Femur (tissue), 1 donor: ENCODE data around the gene VIPR2.
"Not testable (repeated sequence)": the region's sequence is repeated elsewhere in the genome, so short reads cannot be mapped to it uniquely, and the experiment has no call there.

Experiments
- DNase-seq: peaks from one replicate; pipeline ENCODE4 v3.0.0-alpha.2; 2017

VIPR2 gene

GRCh38 chr7:159137906-159138305, 6.8 kb downstream of the VIPR2 start:
- DNase-seq = peak; percentile 3

DNA sequence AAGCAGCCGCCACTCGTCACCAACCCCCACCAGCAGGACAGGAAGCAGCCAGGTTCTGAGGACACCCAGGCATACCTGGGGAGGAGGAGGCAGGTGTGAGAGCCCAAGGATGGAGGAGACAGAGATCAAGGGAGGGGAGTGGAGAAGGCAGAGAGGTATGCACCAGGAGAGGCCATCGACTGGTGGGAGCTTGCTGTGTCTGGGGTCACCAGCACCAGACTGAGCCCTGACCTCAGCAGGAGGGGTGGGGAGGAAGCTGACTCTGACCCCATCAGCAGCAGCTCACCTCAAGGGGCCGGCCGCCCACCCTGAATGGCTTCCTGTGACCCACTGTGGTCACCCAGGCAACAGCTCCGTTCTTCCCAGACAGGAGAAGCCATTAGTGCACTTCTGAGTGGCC, 7.8 kb downstream of the VIPR2 start:
- peak; percentile 11 for DNase-seq

DNA sequence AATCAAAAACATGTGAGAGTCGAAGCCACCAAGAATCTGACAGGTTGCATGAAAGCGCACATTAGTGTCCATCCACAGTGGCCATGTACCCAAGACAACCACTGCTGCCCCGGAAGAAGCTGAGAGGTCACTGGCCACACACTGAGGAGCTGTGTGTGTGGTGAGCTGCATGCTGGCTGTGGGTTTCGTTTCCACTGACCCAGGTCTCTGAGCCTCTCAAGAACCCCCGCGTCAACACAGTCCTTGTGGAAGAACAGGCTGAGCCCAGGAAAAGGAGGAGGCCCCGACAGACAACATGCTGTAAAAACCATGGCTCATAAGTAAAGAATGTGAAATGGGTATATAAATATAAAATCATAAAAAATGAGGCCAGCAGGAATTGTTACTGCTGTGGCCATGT, 8.2 kb downstream of the VIPR2 start:
- DNase-seq = peak; percentile 1

DNA sequence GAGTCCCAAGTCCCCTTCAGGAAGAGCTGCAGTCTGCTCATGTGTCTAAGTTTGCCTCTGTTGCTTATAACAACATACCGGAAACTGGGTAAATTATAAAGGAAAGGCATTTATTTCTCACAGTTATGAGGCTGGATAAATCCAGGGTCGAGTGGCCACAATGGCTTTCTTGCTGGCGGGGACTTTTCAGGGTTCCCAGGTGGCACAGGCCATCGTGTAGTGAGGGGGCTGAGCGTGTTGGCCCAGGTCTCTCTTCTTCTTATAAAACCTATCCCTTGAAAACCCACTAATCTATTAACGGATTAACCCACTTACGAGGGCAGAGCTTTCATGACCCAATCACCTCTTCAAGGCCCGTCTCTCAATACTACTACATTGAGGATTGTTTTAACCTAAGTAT, 8.7 kb downstream of the VIPR2 start:
- peak; percentile 3 for DNase-seq

GRCh38 chr7:159132670-159133443, 11.8 kb downstream of the VIPR2 start:
- peak; percentile 13 for DNase-seq

GRCh38 chr7:159130820-159131219, 13.8 kb downstream of the VIPR2 start:
- peak; percentile 3 for DNase-seq

- peak; percentile 5 for DNase-seq
Measured at GRCh38 chr7:159130199-159130775, 14.4 kb downstream of the VIPR2 start.

DNA sequence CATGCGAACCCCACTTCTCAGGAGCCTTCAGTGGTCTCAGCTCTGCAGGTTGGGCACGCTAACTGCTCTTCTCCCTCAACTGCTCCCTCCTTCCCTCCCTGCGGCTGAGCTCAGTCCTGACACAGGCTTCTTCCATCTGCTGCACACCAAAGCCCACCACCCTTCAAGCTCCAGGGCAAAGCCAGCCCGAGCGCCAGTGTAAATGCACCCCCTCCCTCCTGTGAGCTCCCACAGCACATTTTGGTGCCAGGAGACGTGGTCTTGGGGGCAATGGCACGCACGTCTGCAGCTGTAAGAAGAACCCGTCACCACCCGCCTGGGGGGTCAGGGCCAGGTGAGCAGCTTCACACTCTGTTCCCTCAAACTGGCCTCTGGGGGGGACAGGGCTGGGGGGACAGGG, 15.9 kb downstream of the VIPR2 start:
- DNase-seq = peak; percentile 8

- DNase-seq = peak; percentile 8
Measured at GRCh38 chr7:159127691-159128642, 16.7 kb downstream of the VIPR2 start.

GRCh38 chr7:159126311-159127260, 18.1 kb downstream of the VIPR2 start:
- peak; percentile 4 for DNase-seq

GRCh38 chr7:159125955-159126270, 18.8 kb downstream of the VIPR2 start:
- DNase-seq = no peak

GRCh38 chr7:159125104-159125954, 19.3 kb downstream of the VIPR2 start:
- DNase-seq = peak; percentile 8

DNA sequence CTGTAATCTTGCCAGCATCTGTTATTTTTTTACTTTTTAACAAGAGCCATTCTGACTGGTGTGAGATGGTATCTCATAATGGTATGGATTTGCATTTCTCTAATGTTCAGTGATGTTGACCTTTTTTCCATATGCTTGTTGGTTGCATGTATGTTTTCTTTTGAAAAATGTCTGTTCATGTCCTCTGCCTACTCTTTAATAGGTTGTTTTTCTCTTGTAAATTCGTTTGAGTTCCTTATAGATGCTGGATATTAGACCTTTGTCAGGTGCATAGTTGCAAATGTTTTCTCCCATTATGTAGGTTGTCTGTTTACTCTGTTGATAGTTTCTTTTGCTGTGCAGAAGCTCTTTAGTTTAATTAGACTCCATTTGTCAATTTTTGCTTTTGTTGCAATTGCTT, 20.9 kb downstream of the VIPR2 start:
- not testable (repeated sequence) for DNase-seq

- not testable (repeated sequence) for DNase-seq
Measured at GRCh38 chr7:159123294-159123693, 21.4 kb downstream of the VIPR2 start.

GRCh38 chr7:159122276-159122675, 22.4 kb downstream of the VIPR2 start:
- DNase-seq = peak; percentile 1

- no peak for DNase-seq
Measured at GRCh38 chr7:159121476-159121875, 23.2 kb downstream of the VIPR2 start.

DNA sequence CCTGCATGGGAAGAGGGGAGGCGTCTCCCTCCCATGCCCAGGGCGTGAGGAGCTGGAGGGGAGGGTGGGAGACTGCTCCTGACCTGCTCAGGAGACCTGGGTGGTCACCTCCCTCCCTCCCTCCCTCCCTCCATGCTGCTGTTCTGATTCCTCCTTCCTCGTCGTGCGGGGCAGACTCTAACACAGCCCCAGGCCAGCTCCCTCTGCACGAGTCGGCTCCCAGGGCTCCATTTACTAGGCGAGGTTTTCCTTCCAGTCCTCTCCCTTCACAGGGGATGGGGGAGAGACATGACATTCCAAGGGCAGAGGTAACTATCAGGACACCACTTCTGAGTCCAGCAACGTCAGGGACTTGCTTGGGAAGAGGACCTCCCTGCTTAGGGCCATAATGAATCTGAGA, 23.6 kb downstream of the VIPR2 start:
- peak; percentile 2 for DNase-seq

DNA sequence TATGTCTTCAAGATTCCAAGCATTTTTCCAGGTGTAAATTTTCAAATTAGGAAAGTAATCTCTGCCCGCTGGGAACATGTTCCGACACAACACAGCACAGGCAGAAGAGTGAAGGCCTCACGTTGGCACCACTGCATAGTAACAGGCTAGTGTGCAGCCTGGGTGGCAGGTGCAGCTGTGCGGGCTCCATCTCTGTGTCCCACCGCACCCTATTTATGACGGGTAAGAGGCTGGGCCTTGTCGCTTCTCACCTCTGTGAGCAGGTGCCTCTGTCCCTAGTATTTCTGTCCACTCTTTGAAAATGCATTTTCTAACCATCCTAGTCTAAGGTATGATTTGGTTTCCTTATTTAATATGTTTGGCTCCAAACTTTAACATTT, 24.1 kb downstream of the VIPR2 start:
- DNase-seq = no peak

GRCh38 chr7:159119851-159120539, 24.7 kb downstream of the VIPR2 start:
- no peak for DNase-seq

- no peak for DNase-seq
Measured at GRCh38 chr7:159119026-159119741, 25.5 kb downstream of the VIPR2 start.
